T-cell (primary cell): ENCODE data around the gene IQCH. TPM values are rescaled to one million over a fixed set of nuclear protein-coding genes. Genes with fewer than 3 reads are reported as not detected.
A peak's percentile ranks its signal among the peaks of the same experiment; 100 is the strongest.
"Not testable (repeated sequence)": the region's sequence is repeated elsewhere in the genome, so short reads cannot be mapped to it uniquely, and the experiment has no call there.

Experiments
- ATAC-seq, 4 experiments: fragments of 200-7000 bp in 3 of 4; fragments of 150-1000 bp in 1 of 4; cut with Tn5 transposase; replicated peaks in 1 of 4; 1 replicate in 3 of 4; 2 replicates in 1 of 4; pipeline ENCODE4 v1.10.0; 2021; ENCODE audit warnings: moderate library complexity in 3 of 4, mild to moderate bottlenecking in 2 of 4, moderate number of reproducible peaks in 1 of 4
- CTCF ChIA-PET, 2 donors: fragments of 300-600 bp; sonication (Branson Sonifier 250); formaldehyde crosslinking; loops; one replicate each; lab custom pipeline; 2022; ENCODE audit warnings: antibody characterized with exemption in 2 of 2; lab: Charles Lee
- POLR2A ChIA-PET, 2 donors: fragments of 300-600 bp; sonication (Branson Sonifier 250); formaldehyde crosslinking; loops; one replicate each; lab custom pipeline; 2022; ENCODE audit warnings: antibody characterized with exemption in 2 of 2; lab: Charles Lee
- DNase-seq, 35 experiments: peaks; one replicate each; pipeline versions ENCODE4 v3.0.0 to v3.0.0-alpha.2; 2013 to 2023
- H3K27ac ChIP-seq: one replicate; pipeline ENCODE4 v1.5.1; 2013; ENCODE audit warnings: low read length
- H3K27me3 ChIP-seq, 2 experiments: replicated peaks in 1 of 2; 1 replicate in 1 of 2; 2 replicates in 1 of 2; pipeline versions ENCODE4 v1.6.1 to v1.7.0; 2013; ENCODE audit warnings: low read length in 1 of 2, mixed read lengths in 1 of 2; ENCODE audit not compliant: control insufficient read depth in 2 of 2, insufficient read depth in 2 of 2; ENCODE audit errors: extremely low read depth in 1 of 2
- H3K36me3 ChIP-seq, 2 donors: 1 replicate in 1 of 2; 2 replicates in 1 of 2; pipeline versions ENCODE4 v1.6.1 to v1.7.0; 2013; ENCODE audit warnings: low read length in 1 of 2; ENCODE audit not compliant: control insufficient read depth in 2 of 2, insufficient read depth in 1 of 2; ENCODE audit errors: extremely low read depth in 1 of 2
- H3K4me1 ChIP-seq, 2 experiments: 1 replicate in 1 of 2; 2 replicates in 1 of 2; pipeline versions ENCODE4 v1.6.1 to v1.7.0; 2013; ENCODE audit warnings: low read length in 2 of 2, mixed read lengths in 1 of 2; ENCODE audit not compliant: insufficient read depth in 2 of 2, control insufficient read depth in 1 of 2; ENCODE audit errors: extremely low read depth in 1 of 2
- H3K4me3 ChIP-seq, 2 donors: 1 replicate in 1 of 2; 2 replicates in 1 of 2; pipeline versions ENCODE4 v1.5.1 to v1.7.0; 2013; ENCODE audit warnings: mild to moderate bottlenecking in 2 of 2, low read length in 1 of 2, moderate library complexity in 1 of 2; ENCODE audit not compliant: control insufficient read depth in 1 of 2; ENCODE audit errors: extremely low read depth in 1 of 2
- H3K9me3 ChIP-seq: 2 replicates; pipeline ENCODE4 v1.7.0; 2013
- H3K27ac Mint-ChIP-seq, 2 donors: one replicate each; pipeline ENCODE4 v1.8.0; 2020 to 2021; ENCODE audit warnings: mild to moderate bottlenecking in 2 of 2, mixed read lengths in 2 of 2
- H3K27me3 Mint-ChIP-seq, 2 donors: one replicate each; pipeline ENCODE4 v1.8.0; 2021 to 2022; ENCODE audit warnings: mixed read lengths in 2 of 2
- H3K36me3 Mint-ChIP-seq: one replicate; pipeline ENCODE4 v1.8.0; 2021; ENCODE audit warnings: mixed read lengths
- H3K4me1 Mint-ChIP-seq, 3 donors: one replicate each; pipeline ENCODE4 v1.8.0; 2020 to 2022; ENCODE audit warnings: mixed read lengths in 3 of 3, mild to moderate bottlenecking in 1 of 3
- H3K4me3 Mint-ChIP-seq, 3 donors: one replicate each; pipeline ENCODE4 v1.8.0; 2020 to 2022; ENCODE audit warnings: mild to moderate bottlenecking in 3 of 3, mixed read lengths in 3 of 3, moderate library complexity in 3 of 3
- H3K9me3 Mint-ChIP-seq, 3 donors: one replicate each; pipeline ENCODE4 v1.8.0; 2020 to 2022; ENCODE audit warnings: mixed read lengths in 3 of 3
- WGBS: methylation state at CpG from one replicate; pipeline ENCODE4 v1.1.5; 2013; ENCODE audit warnings: missing lambda C conversion rate; ENCODE audit not compliant: insufficient coverage; 5-methylcytosine and 5-hydroxymethylcytosine counted together
- total RNA-seq, 35 experiments: library from RNA in 6 of 35; stranded (reverse) in 6 of 35; fragments of 120-200 nt in 1 of 35; gene quantifications; one replicate each; pipeline versions ENCODE4 v1.2.1 to v1.2.4 and lab custom pipeline; 2013 to 2026

The IQCH gene
- total RNA-seq, 5 donors from 2014 or later (not counting 1 experiment from before 2014, with no cell fraction given), result 0.43 to 2.6 (median 1.3) TPM

DNA sequence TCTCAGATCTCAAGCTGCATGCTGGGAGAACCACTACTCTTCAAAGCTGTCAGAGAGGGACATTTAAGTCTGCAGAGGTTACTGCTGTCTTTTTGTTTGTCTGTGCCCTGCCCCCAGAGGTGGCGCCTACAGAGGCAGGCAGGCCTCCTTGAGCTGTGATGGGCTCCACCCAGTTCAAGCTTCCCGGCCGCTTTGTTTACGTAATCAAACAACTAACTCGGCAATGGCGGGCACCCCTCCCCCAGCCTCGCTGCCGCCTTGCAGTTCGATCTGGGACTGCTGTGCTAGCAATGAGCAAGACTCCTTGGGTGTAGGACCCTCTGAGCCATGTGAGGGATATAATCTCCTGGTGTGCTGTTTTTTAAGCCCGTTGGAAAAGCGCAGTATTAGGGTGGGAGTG, 199.1 kb downstream of the IQCH start:
- H3K27ac Mint-ChIP-seq, H3K9me3 Mint-ChIP-seq, H3K27me3 ChIP-seq, H3K9me3 ChIP-seq, H3K36me3 Mint-ChIP-seq, H3K4me1 Mint-ChIP-seq, ATAC-seq, CTCF ChIA-PET, H3K27me3 Mint-ChIP-seq, H3K27ac ChIP-seq, H3K4me3 Mint-ChIP-seq, H3K4me3 ChIP-seq, DNase-seq, POLR2A ChIA-PET, H3K36me3 ChIP-seq, H3K4me1 ChIP-seq: not testable (repeated sequence)
- 94% methylated on average over 3 of the region's 11 CpGs for WGBS

DNA sequence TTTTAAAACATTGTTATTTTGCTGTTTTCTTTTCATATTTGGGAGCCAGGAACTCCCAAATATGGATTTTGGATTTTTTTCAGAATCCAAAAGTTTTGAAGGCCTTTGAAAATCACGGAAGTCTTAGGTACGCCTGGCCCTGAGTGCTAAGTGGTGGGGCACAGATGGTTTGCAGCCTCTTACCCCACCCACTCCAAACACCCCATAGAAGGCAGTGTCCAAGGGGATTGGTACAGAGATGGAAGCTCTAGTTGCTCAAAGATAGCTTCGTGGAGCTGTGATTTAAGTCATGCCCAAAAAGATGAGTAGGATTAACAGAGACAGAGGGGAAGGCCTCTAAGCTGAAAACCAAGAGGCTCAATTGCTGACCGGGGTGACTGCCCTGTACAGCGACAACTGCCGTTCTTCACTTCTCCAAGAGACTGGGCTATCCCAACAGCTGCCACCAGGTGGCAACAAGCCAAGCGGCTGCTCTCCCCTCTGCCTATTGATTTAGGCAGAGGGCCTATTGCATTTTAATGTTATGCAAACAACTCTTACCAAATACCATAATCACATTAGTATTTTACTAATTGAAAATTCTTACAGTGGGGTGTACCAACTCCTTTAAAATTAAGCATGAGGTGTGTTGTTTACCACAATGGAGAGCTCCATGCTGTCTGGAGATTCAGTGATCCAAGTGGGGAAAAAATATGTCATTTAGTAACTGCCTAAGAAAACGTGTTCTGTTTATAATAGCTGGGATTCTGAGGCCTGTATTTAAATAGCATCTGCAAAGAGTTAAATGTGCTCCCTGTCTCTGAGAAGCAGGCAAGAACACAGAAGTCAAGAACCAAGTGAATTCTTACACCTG, 202.3 kb downstream of the IQCH start:
- CTCF ChIA-PET, result interaction anchor here (0.6 to 2.1 kb wide), 12 partner anchors 10 to 1857 kb away, joined by 3 to 19 read pairs (median 4); no protein-coding TSS in a partner anchor
- H3K4me3 Mint-ChIP-seq, result no peak overlapping the region
- peak; percentile 84 to 92 (median 90) for ATAC-seq
- H3K9me3 Mint-ChIP-seq, result no peaks in the 10 kb centered on the region
- Histone ChIP-seq H3K27ac (no peak overlapping the region), H3K4me1 (peaks cover 0 to 3% of the 10 kb centered on the region in 2 experiments), H3K4me3 (no peak overlapping the region), H3K27me3 (peaks cover 0 to 8% of the 10 kb centered on the region in 2 experiments), H3K36me3 (no peaks in the 10 kb centered on the region), H3K9me3 (no peaks in the 10 kb centered on the region)
- DNase-seq, result peak; percentile 33 to 84 (median 76)
- peaks cover 3 to 5% (median 3%) of the 10 kb centered on the region in 3 donors for H3K4me1 Mint-ChIP-seq
- peaks cover 4% of the 10 kb centered on the region in 2 donors for H3K27me3 Mint-ChIP-seq
- POLR2A ChIA-PET, result no interaction called here
- no peak overlapping the region for H3K27ac Mint-ChIP-seq
- WGBS, result 4% methylated on average over 3 of the region's 8 CpGs
- H3K36me3 Mint-ChIP-seq, result peaks cover 13% of the 10 kb centered on the region

DNA sequence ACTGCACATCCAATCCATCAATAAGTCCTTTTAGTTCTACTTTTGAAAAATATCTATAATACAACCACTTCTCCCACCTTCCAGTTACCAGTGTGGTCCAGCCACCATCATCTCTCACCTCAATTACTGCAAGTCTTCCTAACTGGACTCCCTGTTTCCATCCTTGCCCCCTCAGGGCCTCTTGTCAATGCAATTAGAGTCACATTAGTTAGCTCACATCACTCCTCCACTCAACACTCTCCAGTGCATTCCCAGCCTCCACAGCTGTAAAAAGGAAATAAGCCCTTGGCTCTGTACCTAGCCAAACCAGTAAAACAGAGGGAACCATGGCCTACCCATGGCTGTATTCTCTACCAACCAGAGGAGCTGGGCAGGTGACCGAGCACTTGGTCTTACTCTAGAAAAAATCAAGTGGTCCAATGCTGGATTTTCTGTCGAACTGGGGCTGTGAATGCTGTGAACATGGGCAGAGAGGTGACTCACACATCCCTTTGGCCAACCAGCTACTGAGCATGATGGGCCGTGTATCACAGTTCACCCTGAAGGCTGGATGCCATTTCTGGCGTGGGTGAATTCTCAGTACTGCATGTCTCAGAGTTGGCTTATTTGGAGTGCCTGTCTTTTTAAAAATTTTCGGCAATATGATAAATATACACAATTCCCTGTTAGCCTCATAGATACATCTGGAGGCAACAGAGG, 203.9 kb downstream of the IQCH start:
- H3K27me3 ChIP-seq, result peaks cover 0 to 7% of the 10 kb centered on the region in 2 experiments
- no peaks in the 10 kb centered on the region for H3K9me3 ChIP-seq
- CTCF ChIA-PET, result interaction anchor here in 1 of 2 donors (0.6 to 2.1 kb wide), 2 partner anchors 377 to 786 kb away, joined by 5 to 19 read pairs; no protein-coding TSS in a partner anchor
- H3K4me1 ChIP-seq, result peaks cover 0 to 3% of the 10 kb centered on the region in 2 experiments
- no peaks in the 10 kb centered on the region for H3K9me3 Mint-ChIP-seq
- peaks cover 3 to 5% (median 3%) of the 10 kb centered on the region in 3 donors for H3K4me1 Mint-ChIP-seq
- DNase-seq (no peak), ATAC-seq (no peak)
- POLR2A ChIA-PET, result interaction anchor here in 1 of 2 donors (0.6 kb wide), 1 partner anchor 92 kb away, joined by 4 read pairs; no protein-coding TSS in a partner anchor
- H3K36me3 ChIP-seq, result no peaks in the 10 kb centered on the region
- H3K4me3 ChIP-seq, result no peak overlapping the region
- 100% methylated on average over 1 of the region's 5 CpGs for WGBS
- H3K4me3 Mint-ChIP-seq, result no peak overlapping the region
- peaks cover 10% of the 10 kb centered on the region for H3K36me3 Mint-ChIP-seq
- no peak overlapping the region for H3K27ac Mint-ChIP-seq
- peaks cover 4% of the 10 kb centered on the region in 2 donors for H3K27me3 Mint-ChIP-seq
- H3K27ac ChIP-seq, result no peak overlapping the region

DNA sequence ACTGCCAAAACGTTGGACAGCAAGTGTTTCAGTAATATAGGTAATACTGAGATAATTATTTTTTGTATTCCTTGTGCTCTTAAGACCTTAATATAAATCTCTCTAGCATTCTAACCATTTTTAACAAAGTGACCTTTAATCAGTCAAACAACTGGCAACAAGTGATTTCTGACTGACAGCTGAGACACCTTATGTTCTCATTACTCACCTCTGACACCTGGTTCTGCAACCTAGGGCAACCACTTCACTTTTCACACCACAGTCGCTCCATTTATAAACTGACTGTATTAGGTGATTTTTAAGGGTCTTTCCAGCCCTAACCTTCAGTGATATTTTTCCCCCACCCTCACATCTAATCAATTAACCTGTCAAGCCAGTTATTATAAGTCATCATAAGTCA, 205.9 kb downstream of the IQCH start:
- Mint-ChIP-seq H3K4me1 (peaks cover 3 to 5% (median 3%) of the 10 kb centered on the region in 3 donors), H3K36me3 (peaks cover 6% of the 10 kb centered on the region), H3K27ac (no peak overlapping the region), H3K4me3 (no peak overlapping the region), H3K9me3 (no peaks in the 10 kb centered on the region), H3K27me3 (peaks cover 0 to 4% of the 10 kb centered on the region in 2 donors)
- no peak for DNase-seq
- WGBS, result no CpG with 5 or more reads among the region's 2 CpGs
- no peak overlapping the region for H3K4me3 ChIP-seq
- ChIA-PET CTCF (no interaction called here), POLR2A (no interaction called here)
- no peaks in the 10 kb centered on the region for H3K36me3 ChIP-seq
- no peak overlapping the region for H3K27ac ChIP-seq
- peaks cover 0 to 3% of the 10 kb centered on the region in 2 experiments for H3K4me1 ChIP-seq
- H3K27me3 ChIP-seq, result peaks cover 0 to 4% of the 10 kb centered on the region in 2 experiments
- no peak for ATAC-seq
- no peaks in the 10 kb centered on the region for H3K9me3 ChIP-seq

DNA sequence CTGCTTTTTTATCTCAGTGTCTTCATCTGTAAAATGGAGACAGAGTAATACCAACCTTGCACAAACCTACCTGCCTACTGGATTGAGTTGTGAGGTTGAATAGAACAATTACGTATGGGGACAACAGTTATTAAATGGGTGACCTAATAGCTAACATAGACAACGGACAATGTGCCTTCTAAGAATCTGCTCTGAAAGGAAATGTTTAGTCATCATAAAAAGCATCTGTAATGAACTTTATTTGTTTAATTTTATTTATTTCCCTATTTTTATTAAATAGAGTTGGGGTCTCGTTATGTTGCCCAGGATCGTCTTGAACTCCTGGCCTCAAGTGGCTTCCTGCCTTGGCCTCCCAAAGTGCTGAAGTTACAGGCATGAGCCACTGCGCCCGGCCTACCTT, 207.1 kb downstream of the IQCH start:
- no peak overlapping the region for H3K4me3 Mint-ChIP-seq
- H3K9me3 Mint-ChIP-seq, result no peaks in the 10 kb centered on the region
- CTCF ChIA-PET, result interaction anchor here in 1 of 2 donors (0.5 kb wide), 1 partner anchor 226 kb away, joined by 3 read pairs; no protein-coding TSS in a partner anchor
- DNase-seq (no peak), ATAC-seq (no peak)
- POLR2A ChIA-PET, result no interaction called here
- H3K27me3 Mint-ChIP-seq, result peaks cover 0 to 2% of the 10 kb centered on the region in 2 donors
- Histone ChIP-seq H3K27me3 (peaks cover 0 to 2% of the 10 kb centered on the region in 2 experiments), H3K27ac (no peak overlapping the region), H3K36me3 (no peaks in the 10 kb centered on the region), H3K4me3 (no peak overlapping the region), H3K4me1 (peaks cover 0 to 2% of the 10 kb centered on the region in 2 experiments), H3K9me3 (no peaks in the 10 kb centered on the region)
- 100% methylated on average over 2 of the region's 6 CpGs for WGBS
- H3K4me1 Mint-ChIP-seq, result peaks cover 1 to 2% (median 1%) of the 10 kb centered on the region in 3 donors
- no peak overlapping the region for H3K27ac Mint-ChIP-seq
- H3K36me3 Mint-ChIP-seq, result peaks cover 6% of the 10 kb centered on the region

DNA sequence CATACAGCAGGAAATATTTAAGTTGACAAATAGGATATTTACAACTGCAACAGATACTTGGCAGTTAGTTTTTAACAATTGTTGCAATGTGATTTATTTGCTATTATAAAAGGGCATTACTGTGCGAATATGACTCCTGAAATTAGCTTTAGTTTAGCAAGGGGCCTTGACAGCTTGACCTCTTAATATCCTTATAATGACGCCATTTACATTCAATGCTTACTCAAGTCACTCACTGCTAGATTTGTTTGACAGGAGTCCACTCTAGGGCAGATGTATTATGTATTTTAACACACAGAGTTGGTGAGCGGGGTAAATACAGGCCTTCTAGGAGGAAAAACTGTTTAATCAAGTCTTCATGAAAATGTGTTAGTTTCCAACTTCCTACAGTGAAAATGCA, 208.3 kb downstream of the IQCH start:
- Histone ChIP-seq H3K4me1 (no peaks in the 10 kb centered on the region), H3K4me3 (no peak overlapping the region), H3K27me3 (no peaks in the 10 kb centered on the region), H3K36me3 (no peaks in the 10 kb centered on the region), H3K9me3 (no peaks in the 10 kb centered on the region), H3K27ac (no peak overlapping the region)
- no peak for ATAC-seq
- ChIA-PET POLR2A (no interaction called here), CTCF (no interaction called here)
- H3K9me3 Mint-ChIP-seq, result no peaks in the 10 kb centered on the region
- WGBS, result no CpG with 5 or more reads among the region's 3 CpGs
- no peaks in the 10 kb centered on the region for H3K27me3 Mint-ChIP-seq
- H3K27ac Mint-ChIP-seq, result no peak overlapping the region
- H3K4me1 Mint-ChIP-seq, result no peaks in the 10 kb centered on the region
- DNase-seq, result no peak
- peaks cover 6% of the 10 kb centered on the region for H3K36me3 Mint-ChIP-seq
- H3K4me3 Mint-ChIP-seq, result no peak overlapping the region
